DOHH2 (cell line): Measurements from ENCODE around the gene RGS17.
"Not testable (repeated sequence)": the region's sequence is repeated elsewhere in the genome, so short reads cannot be mapped to it uniquely, and the experiment has no call there.

Experiments
- H3F3A ChIP-seq: fragments of 200-600 bp; sonication (generic), shearing (Covaris generic); 2 replicates; pipeline ENCODE4 v1.6.0; 2016; ENCODE audit warnings: antibody characterized with exemption, mild to moderate bottlenecking; ENCODE audit not compliant: control insufficient read depth, insufficient read depth
- H3K27ac ChIP-seq: fragments of 200-600 bp; sonication (generic); 2 replicates; pipeline ENCODE4 v1.5.1; 2014; ENCODE audit warnings: low read depth, mild to moderate bottlenecking, low read length, moderate library complexity
- H3K27me3 ChIP-seq: fragments of 200-600 bp; sonication (generic); 2 replicates; pipeline ENCODE4 v1.6.1; 2014; ENCODE audit warnings: mild to moderate bottlenecking, low read length, mixed read lengths; ENCODE audit not compliant: control insufficient read depth
- H3K36me3 ChIP-seq: fragments of 200-600 bp; sonication (generic); 2 replicates; pipeline ENCODE4 v1.6.1; 2014; ENCODE audit warnings: mild to moderate bottlenecking, low read length, moderate library complexity, mixed read lengths; ENCODE audit not compliant: control insufficient read depth
- H3K4me1 ChIP-seq: fragments of 200-600 bp; sonication (generic); 2 replicates; pipeline ENCODE4 v1.6.1; 2014; ENCODE audit warnings: mild to moderate bottlenecking, low read length, mixed read lengths; ENCODE audit not compliant: control insufficient read depth
- H3K4me2 ChIP-seq: fragments of 200-600 bp; sonication (generic); 2 replicates; pipeline ENCODE4 v1.6.0; 2014; ENCODE audit warnings: mild to moderate bottlenecking, low read length, moderate library complexity
- H3K4me3 ChIP-seq: fragments of 200-600 bp; sonication (generic); 2 replicates; pipeline ENCODE4 v1.5.1; 2014; ENCODE audit warnings: mild to moderate bottlenecking, low read length, mixed read lengths
- H3K79me2 ChIP-seq: fragments of 200-600 bp; sonication (generic); 2 replicates; pipeline ENCODE4 v1.6.1; 2014; ENCODE audit warnings: mild to moderate bottlenecking, low read length, mixed read lengths; ENCODE audit not compliant: control insufficient read depth
- H3K9me2 ChIP-seq: fragments of 200-600 bp; sonication (generic); replicated peaks from 2 replicates; pipeline ENCODE4 v1.6.1; 2014; ENCODE audit warnings: mild to moderate bottlenecking, low read length, mixed read lengths; ENCODE audit not compliant: control insufficient read depth
- H3K9me3 ChIP-seq: fragments of 200-600 bp; sonication (generic); 2 replicates; pipeline ENCODE4 v1.6.1; 2014; ENCODE audit warnings: antibody characterized with exemption, low read length, mixed read lengths; ENCODE audit not compliant: control insufficient read depth, insufficient read depth
- H4K20me1 ChIP-seq: fragments of 200-600 bp; sonication (generic); 2 replicates; pipeline ENCODE4 v1.6.0; 2014; ENCODE audit warnings: low read depth, mild to moderate bottlenecking, antibody characterized with exemption, low read length, moderate library complexity; ENCODE audit not compliant: control insufficient read depth, insufficient read depth
- CTCF ChIP-seq: fragments of 200-600 bp; sonication (generic); IDR thresholded peaks from one replicate; pipeline ENCODE4 v1.5.1; 2014; ENCODE audit warnings: antibody characterized with exemption, mild to moderate bottlenecking, low read depth, low read length; ENCODE audit not compliant: poor library complexity, severe bottlenecking
- EZH2phosphoT487 ChIP-seq: fragments of 200-600 bp; sonication (generic); IDR thresholded peaks from 2 replicates; pipeline ENCODE4 v1.6.1; 2017; ENCODE audit warnings: borderline replicate concordance, mild to moderate bottlenecking, antibody characterized with exemption, low read length, moderate library complexity, mixed read lengths

The RGS17 gene

GRCh38 chr6:153000243-153000642, 130.8 kb downstream of the RGS17 start:
- TF ChIP-seq EZH2phosphoT487 (no peak), CTCF (no peak)
- Histone ChIP-seq H3K9me3 (no peaks in the 10 kb centered on the region), H3F3A (no peaks in the 10 kb centered on the region; the same call in none of the 2 replicates), H3K4me3 (peak overlapping the region; percentile 94; the same call in 1 of the 2 replicates), H3K4me1 (peaks cover 32% of the 10 kb centered on the region), H3K79me2 (peaks cover 84% of the 10 kb centered on the region), H3K9me2 (no peaks in the 10 kb centered on the region), H3K36me3 (peaks cover 47% of the 10 kb centered on the region), H4K20me1 (peaks cover 6% of the 10 kb centered on the region; the same call in 1 of the 2 replicates), H3K4me2 (peak overlapping the region; percentile 94), H3K27me3 (no peaks in the 10 kb centered on the region), H3K27ac (no peak overlapping the region)

GRCh38 chr6:152999538-152999937, 131.5 kb downstream of the RGS17 start:
- not testable (repeated sequence) for H3F3A ChIP-seq, H3K27ac ChIP-seq, H3K27me3 ChIP-seq, H3K9me2 ChIP-seq, H4K20me1 ChIP-seq, H3K9me3 ChIP-seq
- Histone ChIP-seq H3K36me3 (peaks cover 53% of the 10 kb centered on the region), H3K4me3 (peak overlapping the region; percentile 10; the same call in 1 of the 2 replicates), H3K79me2 (peaks cover 89% of the 10 kb centered on the region), H3K4me1 (peaks cover 32% of the 10 kb centered on the region), H3K4me2 (peak overlapping the region; percentile 94)

GRCh38 chr6:152993847-152994246, 137.2 kb downstream of the RGS17 start:
- Histone ChIP-seq H3K79me2 (peaks cover 88% of the 10 kb centered on the region), H3K4me1 (no peaks in the 10 kb centered on the region), H4K20me1 (no peaks in the 10 kb centered on the region; the same call in 1 of the 2 replicates), H3K36me3 (peaks cover 86% of the 10 kb centered on the region), H3K9me3 (no peaks in the 10 kb centered on the region), H3K27ac (no peak overlapping the region), H3K27me3 (no peaks in the 10 kb centered on the region), H3F3A (peaks cover 9% of the 10 kb centered on the region; the same call in 1 of the 2 replicates), H3K9me2 (no peaks in the 10 kb centered on the region), H3K4me3 (no peak overlapping the region), H3K4me2 (no peak overlapping the region)
- TF ChIP-seq CTCF (no peak), EZH2phosphoT487 (no peak)

GRCh38 chr6:152993431-152993830, 137.7 kb downstream of the RGS17 start:
- TF ChIP-seq CTCF = peak; percentile 43
- no peak for TF ChIP-seq EZH2phosphoT487
- Histone ChIP-seq H3K9me3 (no peaks in the 10 kb centered on the region), H3K27ac (no peak overlapping the region), H3K4me3 (no peak overlapping the region), H3F3A (peaks cover 9% of the 10 kb centered on the region; the same call in 1 of the 2 replicates), H3K36me3 (peaks cover 81% of the 10 kb centered on the region), H3K4me1 (no peaks in the 10 kb centered on the region), H3K9me2 (no peaks in the 10 kb centered on the region), H3K27me3 (no peaks in the 10 kb centered on the region), H3K79me2 (peaks cover 84% of the 10 kb centered on the region), H3K4me2 (no peak overlapping the region), H4K20me1 (no peaks in the 10 kb centered on the region; the same call in 1 of the 2 replicates)
